Stomach (tissue), 4 donors: ENCODE results near the gene GABRB3.

Source experiments
- CTCF ChIP-seq, 7 experiments: fragments of 450-650 bp in 4 of 7; fragments of 200-600 bp in 3 of 7; sonication (generic) in 3 of 7; IDR thresholded peaks; one replicate each; pipeline ENCODE4 v1.5.1; 2016 to 2019; ENCODE audit warnings: antibody characterized with exemption in 7 of 7, control low read depth in 2 of 7, mild to moderate bottlenecking in 1 of 7
- EP300 ChIP-seq: sonication (generic); formaldehyde crosslinking; IDR thresholded peaks from one replicate; pipeline ENCODE4 v1.6.1; 2017; ENCODE audit warnings: antibody characterized with exemption
- POLR2A ChIP-seq, 4 donors: fragments of 450-650 bp; IDR thresholded peaks; one replicate each; pipeline ENCODE4 v1.6.1; 2016; ENCODE audit warnings: antibody characterized with exemption in 4 of 4, control low read depth in 2 of 4, mild to moderate bottlenecking in 1 of 4, moderate library complexity in 1 of 4
- POLR2AphosphoS5 ChIP-seq, 3 donors: sonication (generic); formaldehyde crosslinking; IDR thresholded peaks; one replicate each; pipeline ENCODE4 v1.6.1; 2016; ENCODE audit warnings: antibody characterized with exemption in 3 of 3

GRCh38 chr15:26628879-26629529 is 143.9 kb downstream of the GABRB3 start:
- TF ChIP-seq POLR2A (IDR thresholded peaks at IDR 0.05) (peak in 1 of 4 donors; percentile 47), CTCF (IDR thresholded peaks at IDR 0.05) (no peak), POLR2AphosphoS5 (IDR thresholded peaks at IDR 0.05) (peak in 1 of 3 donors; percentile 40), EP300 (no peak)
